PC-9 (cell line): Measurements from ENCODE around the gene APBA2. TPM values are rescaled to one million over a fixed set of nuclear protein-coding genes. Genes with fewer than 3 reads are reported as not detected.

Source experiments
- BruUV-seq: library from RNA; stranded (reverse); fragments of 400-500 nt; replicated peaks from 2 replicates; lab custom pipeline; 2021; lab: Mats Ljungman, UMichigan
- CTCF ChIA-PET: fragments of 300-600 bp; sonication (Branson Sonifier 250); formaldehyde crosslinking; loops from one replicate; lab custom pipeline; 2022; ENCODE audit warnings: antibody characterized with exemption; lab: Charles Lee
- POLR2A ChIA-PET: fragments of 300-600 bp; sonication (Branson Sonifier 250); formaldehyde crosslinking; loops from one replicate; lab custom pipeline; 2022; ENCODE audit warnings: antibody characterized with exemption; ENCODE audit not compliant: unreplicated experiment; lab: Charles Lee
- DNase-seq, 2 experiments: peaks; one replicate each; pipeline versions ENCODE4 v3.0.0 to v3.0.0-alpha.2; 2015 to 2022; ENCODE audit warnings: mixed read lengths in 1 of 2
- H2AFZ ChIP-seq: fragments of 200-600 bp; sonication (generic); 2 replicates; pipeline ENCODE4 v1.8.1; 2017; ENCODE audit warnings: antibody characterized with exemption
- H3F3A ChIP-seq: fragments of 200-600 bp; sonication (generic); 2 replicates; pipeline ENCODE4 v1.8.1; 2017; ENCODE audit warnings: antibody characterized with exemption, mild to moderate bottlenecking, low read depth; ENCODE audit not compliant: insufficient read depth
- H3K27ac ChIP-seq: fragments of 200-600 bp; sonication (generic); 2 replicates; pipeline ENCODE4 v1.6.1; 2016; ENCODE audit warnings: mixed run types
- H3K27me3 ChIP-seq: fragments of 200-600 bp; sonication (generic); 2 replicates; pipeline ENCODE4 v1.6.1; 2016; ENCODE audit warnings: low read depth, mixed run types; ENCODE audit not compliant: insufficient read depth
- H3K36me3 ChIP-seq: fragments of 200-600 bp; sonication (generic); 2 replicates; pipeline ENCODE4 v1.6.1; 2016; ENCODE audit warnings: low read depth, mixed run types
- H3K4me1 ChIP-seq: fragments of 200-600 bp; sonication (generic); replicated peaks from 2 replicates; pipeline ENCODE4 v1.6.1; 2016; ENCODE audit warnings: mixed run types; ENCODE audit not compliant: insufficient read depth
- H3K4me2 ChIP-seq: fragments of 200-600 bp; sonication (generic); 2 replicates; pipeline ENCODE4 v1.6.1; 2017; ENCODE audit warnings: mixed run types
- H3K4me3 ChIP-seq: fragments of 200-600 bp; sonication (generic); 2 replicates; pipeline ENCODE4 v1.6.1; 2016; ENCODE audit warnings: mixed run types
- H3K79me2 ChIP-seq: fragments of 200-600 bp; sonication (generic); 2 replicates; pipeline ENCODE4 v1.6.1; 2017; ENCODE audit warnings: low read depth, mixed run types
- H3K9me2 ChIP-seq: fragments of 200-600 bp; sonication (generic); 2 replicates; pipeline ENCODE4 v1.8.1; 2017; ENCODE audit warnings: mild to moderate bottlenecking; ENCODE audit not compliant: insufficient read depth
- H3K9me3 ChIP-seq: fragments of 200-600 bp; sonication (generic); 2 replicates; pipeline ENCODE4 v1.8.1; 2016; ENCODE audit warnings: low read depth; ENCODE audit not compliant: insufficient read depth
- H4K20me1 ChIP-seq: fragments of 200-600 bp; sonication (generic); 2 replicates; pipeline ENCODE4 v1.8.1; 2017; ENCODE audit not compliant: insufficient read depth
- EZH2 ChIP-seq: fragments of 200-600 bp; sonication (generic); IDR thresholded peaks from 2 replicates; pipeline ENCODE4 v1.8.0; 2017; ENCODE audit warnings: antibody characterized with exemption, low read depth
- intact Hi-C: fragments of 100-400 bp; cut with micrococcal nuclease; formaldehyde crosslinking; loops from one replicate; pipeline ENCODE4 v1.10.0; 2022; ENCODE audit not compliant: unreplicated experiment
- total RNA-seq: library from RNA; stranded (reverse); gene quantifications from 2 replicates; pipeline ENCODE4 v1.2.3, GENCODE V29; 2021
- TF ChIP-seq, protein P1 (sequence below): fragments of 200-600 bp; sonication (generic); conservative IDR thresholded peaks from 2 replicates; pipeline ENCODE4 v1.6.1; 2017; ENCODE audit warnings: mixed run types, antibody characterized with exemption, mild to moderate bottlenecking, moderate library complexity

APBA2 gene
- total RNA-seq, 1 experiment from 2014 or later, result not detected

DNA sequence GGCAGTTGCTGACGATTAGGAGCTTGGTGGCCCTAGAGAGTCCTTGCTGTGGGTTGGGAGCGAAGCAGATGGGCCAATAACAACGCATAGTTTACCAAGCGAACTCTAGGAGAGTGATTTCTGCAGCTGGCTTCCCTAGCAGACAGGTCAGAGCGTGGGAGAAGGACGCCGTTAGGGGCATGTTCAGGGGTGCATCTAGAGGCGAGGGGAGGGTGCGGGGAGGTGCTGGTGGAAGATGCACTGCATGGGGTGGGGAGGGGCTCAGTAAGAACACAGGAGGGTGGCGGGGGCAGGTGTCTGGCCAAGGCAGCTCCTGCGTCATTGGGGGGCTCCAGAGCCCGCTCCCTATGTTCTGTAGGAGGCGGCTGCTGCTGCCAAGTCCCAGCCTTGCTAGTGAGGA is 8.9 kb downstream of the APBA2 start:
- TF ChIP-seq, protein P1, sequence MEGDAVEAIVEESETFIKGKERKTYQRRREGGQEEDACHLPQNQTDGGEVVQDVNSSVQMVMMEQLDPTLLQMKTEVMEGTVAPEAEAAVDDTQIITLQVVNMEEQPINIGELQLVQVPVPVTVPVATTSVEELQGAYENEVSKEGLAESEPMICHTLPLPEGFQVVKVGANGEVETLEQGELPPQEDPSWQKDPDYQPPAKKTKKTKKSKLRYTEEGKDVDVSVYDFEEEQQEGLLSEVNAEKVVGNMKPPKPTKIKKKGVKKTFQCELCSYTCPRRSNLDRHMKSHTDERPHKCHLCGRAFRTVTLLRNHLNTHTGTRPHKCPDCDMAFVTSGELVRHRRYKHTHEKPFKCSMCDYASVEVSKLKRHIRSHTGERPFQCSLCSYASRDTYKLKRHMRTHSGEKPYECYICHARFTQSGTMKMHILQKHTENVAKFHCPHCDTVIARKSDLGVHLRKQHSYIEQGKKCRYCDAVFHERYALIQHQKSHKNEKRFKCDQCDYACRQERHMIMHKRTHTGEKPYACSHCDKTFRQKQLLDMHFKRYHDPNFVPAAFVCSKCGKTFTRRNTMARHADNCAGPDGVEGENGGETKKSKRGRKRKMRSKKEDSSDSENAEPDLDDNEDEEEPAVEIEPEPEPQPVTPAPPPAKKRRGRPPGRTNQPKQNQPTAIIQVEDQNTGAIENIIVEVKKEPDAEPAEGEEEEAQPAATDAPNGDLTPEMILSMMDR, result no peak
- no peak for TF ChIP-seq EZH2
- H3K4me2 ChIP-seq, result no peak overlapping the region
- H3K9me2 ChIP-seq, result no peaks in the 10 kb centered on the region
- no peaks in the 10 kb centered on the region for H3K79me2 ChIP-seq
- no peaks in the 10 kb centered on the region for H4K20me1 ChIP-seq
- POLR2A ChIA-PET, result no interaction called here
- CTCF ChIA-PET, result no interaction called here
- BruUV-seq, result no TSS peak
- H3K4me1 ChIP-seq, result no peaks in the 10 kb centered on the region
- H3K36me3 ChIP-seq, result no peaks in the 10 kb centered on the region
- H3K27ac ChIP-seq, result no peak overlapping the region
- H2AFZ ChIP-seq, result no peak overlapping the region
- no peaks in the 10 kb centered on the region for H3K9me3 ChIP-seq
- no peak for DNase-seq
- no peak overlapping the region for H3K4me3 ChIP-seq
- intact Hi-C loops, result no loop called here
- H3F3A ChIP-seq, result no peaks in the 10 kb centered on the region
- peaks cover 43% of the 10 kb centered on the region for H3K27me3 ChIP-seq

DNA sequence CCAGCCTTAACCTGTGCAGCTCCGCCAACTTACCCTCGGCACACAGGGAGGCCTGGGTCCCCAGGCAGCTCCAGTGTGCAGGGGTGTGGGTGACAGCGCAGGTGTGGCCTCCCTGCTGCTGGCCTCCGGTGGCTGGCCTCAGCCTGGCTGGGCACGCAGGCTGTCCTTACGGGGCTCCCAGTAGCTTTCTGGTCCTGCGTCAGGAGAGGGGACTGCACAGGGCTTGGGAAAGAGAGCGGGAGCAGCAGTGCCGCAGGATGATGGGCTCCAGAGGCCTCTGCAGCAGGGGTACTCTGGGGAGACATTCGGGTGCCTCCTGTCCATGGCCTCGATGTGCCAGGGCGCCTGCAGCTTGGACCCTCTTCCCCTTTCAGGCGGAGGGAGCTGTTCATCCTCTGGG is 9.4 kb downstream of the APBA2 start:
- no peaks in the 10 kb centered on the region for H3K4me1 ChIP-seq
- no peak overlapping the region for H2AFZ ChIP-seq
- no TSS peak for BruUV-seq
- H3K27ac ChIP-seq, result no peak overlapping the region
- no peak overlapping the region for H3K4me3 ChIP-seq
- ChIA-PET CTCF (no interaction called here), POLR2A (no interaction called here)
- no peaks in the 10 kb centered on the region for H4K20me1 ChIP-seq
- peaks cover 42% of the 10 kb centered on the region for H3K27me3 ChIP-seq
- intact Hi-C loops, result no loop called here
- no peaks in the 10 kb centered on the region for H3F3A ChIP-seq
- H3K36me3 ChIP-seq, result no peaks in the 10 kb centered on the region
- no peaks in the 10 kb centered on the region for H3K9me2 ChIP-seq
- H3K9me3 ChIP-seq, result no peaks in the 10 kb centered on the region
- no peak overlapping the region for H3K4me2 ChIP-seq
- DNase-seq, result no peak
- H3K79me2 ChIP-seq, result no peaks in the 10 kb centered on the region
- TF ChIP-seq, protein P1, result no peak
- no peak for TF ChIP-seq EZH2

DNA sequence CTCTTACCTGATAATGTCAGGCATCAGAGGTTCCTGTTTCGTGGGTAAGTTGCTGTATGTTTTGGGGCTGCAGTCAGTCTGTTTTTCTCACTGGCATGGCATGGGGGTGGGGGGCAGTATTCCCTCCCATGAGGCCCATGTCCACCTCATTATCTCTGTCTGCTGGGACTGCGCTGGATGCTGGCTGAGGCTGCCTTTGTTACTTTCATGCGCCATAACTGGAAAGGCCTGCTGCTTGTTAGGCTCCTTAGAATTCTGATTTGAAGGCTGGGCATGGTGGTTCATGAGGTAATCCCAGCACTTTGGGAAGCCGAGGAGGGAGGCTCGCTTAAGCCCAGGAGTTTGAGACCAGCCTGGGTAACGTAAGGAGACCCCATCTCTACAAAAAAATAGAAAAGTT is 9.8 kb downstream of the APBA2 start:
- no peak overlapping the region for H2AFZ ChIP-seq
- H3K9me2 ChIP-seq, result no peaks in the 10 kb centered on the region
- H3K4me1 ChIP-seq, result no peaks in the 10 kb centered on the region
- H4K20me1 ChIP-seq, result no peaks in the 10 kb centered on the region
- TF ChIP-seq EZH2, result no peak
- TF ChIP-seq, protein P1, result no peak
- peaks cover 44% of the 10 kb centered on the region for H3K27me3 ChIP-seq
- BruUV-seq, result no TSS peak
- no peak overlapping the region for H3K4me2 ChIP-seq
- no peaks in the 10 kb centered on the region for H3K9me3 ChIP-seq
- H3K27ac ChIP-seq, result no peak overlapping the region
- no peak for DNase-seq
- ChIA-PET POLR2A (no interaction called here), CTCF (no interaction called here)
- no peak overlapping the region for H3K4me3 ChIP-seq
- intact Hi-C loops, result no loop called here
- no peaks in the 10 kb centered on the region for H3F3A ChIP-seq
- no peaks in the 10 kb centered on the region for H3K36me3 ChIP-seq
- no peaks in the 10 kb centered on the region for H3K79me2 ChIP-seq
